ENCODE results near the gene SHE.

SHE gene

GRCh38 chr1:154479764-154480421 lies 22.3 kb downstream of the SHE start:
- peak; percentile 35 for DNase-seq (ENCODE audit: low read depth)

DNA sequence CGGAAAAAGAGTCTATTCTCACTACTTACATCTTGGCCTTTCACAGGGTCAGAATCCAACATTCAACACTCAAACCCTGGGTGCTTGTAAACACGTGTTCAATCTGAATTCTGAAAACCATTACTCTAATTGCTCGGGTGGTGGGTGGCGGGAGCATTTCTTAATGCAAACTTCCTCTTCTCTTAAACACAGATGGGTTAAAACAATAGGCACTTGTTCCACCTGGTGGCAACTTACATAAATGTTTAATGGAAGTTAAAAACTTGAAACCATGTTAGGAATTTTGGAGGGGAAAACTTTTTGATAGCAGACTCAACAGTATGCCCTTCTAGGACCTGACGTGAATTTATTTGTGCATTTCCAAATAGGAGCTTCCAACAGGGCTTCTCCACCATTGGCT lies 23.6 kb downstream of the SHE start:
- DNase-seq (ENCODE audit: low read depth) = no peak

GRCh38 chr1:154478013-154478412 lies 24.2 kb downstream of the SHE start:
- DNase-seq (ENCODE audit: low read depth) = no peak

DNA sequence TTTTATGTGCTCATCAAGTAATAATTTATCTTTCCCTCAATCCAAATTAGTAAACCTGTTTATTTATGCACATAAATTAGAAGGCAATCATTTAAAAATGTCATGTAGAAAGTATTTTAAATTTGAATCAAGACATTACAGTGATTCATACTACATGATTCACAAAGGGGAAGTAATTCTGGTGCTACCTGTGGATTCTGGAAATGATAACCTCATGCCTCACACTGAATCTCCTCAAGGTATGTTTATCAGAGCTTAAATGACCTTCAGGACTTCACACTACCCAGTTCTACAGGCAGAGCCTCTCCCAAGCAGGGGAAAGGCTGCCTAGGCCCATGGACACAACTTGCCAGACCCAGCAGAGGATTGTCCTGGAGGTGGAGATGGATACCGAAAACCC lies 25.4 kb downstream of the SHE start:
- no peak for DNase-seq (ENCODE audit: low read depth)

DNA sequence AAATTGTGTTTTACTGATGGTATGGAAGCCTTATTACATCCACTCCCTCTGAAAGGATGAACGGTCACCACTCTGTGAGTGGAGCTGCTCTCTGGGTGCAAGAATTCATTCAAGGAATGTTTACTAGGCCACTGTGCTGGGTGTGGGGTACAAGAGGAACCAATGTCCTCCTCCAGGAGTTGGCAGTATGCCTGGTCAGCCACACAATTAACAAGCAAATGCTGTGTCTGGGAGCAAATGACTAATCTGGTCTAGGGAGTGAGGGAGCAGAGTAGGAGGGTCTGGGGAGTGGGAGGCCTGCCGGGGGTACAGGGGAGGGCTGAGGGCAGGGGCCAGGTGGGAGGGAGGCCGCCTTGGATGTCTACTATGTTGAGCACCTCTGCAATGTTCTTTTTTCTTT lies 27.4 kb downstream of the SHE start:
- DNase-seq (ENCODE audit: low read depth) = no peak

GRCh38 chr1:154471304-154471703 lies 30.9 kb downstream of the SHE start:
- no peak for DNase-seq (ENCODE audit: low read depth)

DNA sequence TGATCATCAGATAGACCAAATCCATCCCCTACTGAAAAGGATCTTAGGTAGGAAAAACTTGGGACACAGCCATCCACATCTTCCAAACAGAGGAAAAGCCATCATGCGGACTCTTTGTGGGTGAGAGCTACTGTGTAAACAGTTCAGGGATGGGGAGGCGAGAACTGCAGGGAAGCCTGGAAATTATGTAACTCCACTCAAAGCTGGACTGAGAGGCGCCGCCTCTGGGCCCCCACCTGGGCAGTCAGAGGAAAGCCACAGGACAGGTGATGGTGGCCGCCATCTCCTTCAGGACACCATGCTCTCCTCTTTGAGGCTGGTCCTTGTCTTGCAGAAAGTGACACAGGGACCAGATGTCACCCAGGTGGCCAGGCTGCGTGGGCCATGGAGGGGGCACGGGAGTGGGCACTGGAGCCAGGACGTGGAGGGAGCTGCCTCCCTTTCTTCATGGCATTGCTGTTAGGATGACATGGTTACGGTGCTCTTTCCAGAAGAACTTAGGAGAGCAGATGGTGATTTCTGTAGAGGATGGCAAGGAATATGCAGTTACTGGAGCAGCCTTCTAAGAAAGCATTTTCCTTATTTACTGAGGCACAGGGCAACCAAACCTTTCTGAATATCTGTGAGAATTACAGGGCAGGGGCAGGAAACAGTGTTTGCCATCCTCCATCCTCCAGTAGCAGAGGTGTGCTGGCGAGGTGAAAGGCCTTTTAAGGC lies 32.2 kb downstream of the SHE start:
- no peak for DNase-seq (ENCODE audit: low read depth)

- DNase-seq (ENCODE audit: low read depth) = no peak
These were observed 33.5 kb downstream of the SHE start for GRCh38 chr1:154468535-154469250.

DNA sequence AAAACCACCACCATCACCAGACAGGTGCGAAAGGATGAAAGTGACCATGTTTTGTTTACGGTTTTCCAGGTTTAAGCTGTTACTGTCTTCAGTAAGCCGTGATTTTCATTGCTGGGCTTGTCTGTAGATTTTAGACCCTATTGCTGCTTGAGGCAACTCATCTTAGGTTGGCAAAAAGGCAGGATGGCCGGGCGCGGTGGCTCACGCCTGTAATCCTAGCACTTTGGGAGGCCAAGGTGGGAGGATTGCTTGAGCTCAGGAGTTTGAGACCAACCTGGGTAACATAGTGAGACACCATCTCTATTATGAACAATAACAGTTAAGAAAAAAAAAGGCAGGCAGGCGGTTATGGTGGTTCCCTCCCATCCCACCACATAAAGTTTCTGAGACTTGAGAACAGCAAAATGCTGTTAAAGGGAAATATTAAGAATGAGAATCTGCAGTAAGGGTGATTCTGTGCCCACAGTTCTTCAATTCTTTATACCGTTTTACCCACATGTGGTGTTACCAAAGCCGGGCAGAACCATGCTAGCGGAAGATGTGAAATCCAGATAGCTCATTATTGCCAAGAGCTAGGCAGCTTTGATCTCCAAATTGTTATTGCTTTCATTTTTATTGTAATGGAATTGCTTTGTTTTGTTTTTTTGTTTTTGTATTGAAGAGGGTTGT lies 34.6 kb downstream of the SHE start:
- no peak for DNase-seq (ENCODE audit: low read depth)

GRCh38 chr1:154466921-154467417 lies 35.2 kb downstream of the SHE start:
- DNase-seq (ENCODE audit: low read depth) = no peak

DNA sequence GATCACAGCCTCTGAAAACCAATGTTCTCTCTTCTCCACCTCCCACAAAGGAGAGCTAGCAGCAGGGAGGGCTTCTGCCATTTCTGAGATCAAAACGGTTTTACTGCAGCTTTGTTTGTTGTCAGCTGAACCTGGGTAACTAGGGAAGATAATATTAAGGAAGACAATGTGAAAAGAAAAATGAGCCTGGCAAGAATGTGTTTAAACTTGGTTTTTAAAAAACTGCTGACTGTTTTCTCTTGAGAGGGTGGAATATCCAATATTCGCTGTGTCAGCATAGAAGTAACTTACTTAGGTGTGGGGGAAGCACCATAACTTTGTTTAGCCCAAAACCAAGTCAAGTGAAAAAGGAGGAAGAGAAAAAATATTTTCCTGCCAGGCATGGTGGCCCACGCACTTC lies 36.0 kb downstream of the SHE start:
- DNase-seq (ENCODE audit: low read depth) = no peak

DNA sequence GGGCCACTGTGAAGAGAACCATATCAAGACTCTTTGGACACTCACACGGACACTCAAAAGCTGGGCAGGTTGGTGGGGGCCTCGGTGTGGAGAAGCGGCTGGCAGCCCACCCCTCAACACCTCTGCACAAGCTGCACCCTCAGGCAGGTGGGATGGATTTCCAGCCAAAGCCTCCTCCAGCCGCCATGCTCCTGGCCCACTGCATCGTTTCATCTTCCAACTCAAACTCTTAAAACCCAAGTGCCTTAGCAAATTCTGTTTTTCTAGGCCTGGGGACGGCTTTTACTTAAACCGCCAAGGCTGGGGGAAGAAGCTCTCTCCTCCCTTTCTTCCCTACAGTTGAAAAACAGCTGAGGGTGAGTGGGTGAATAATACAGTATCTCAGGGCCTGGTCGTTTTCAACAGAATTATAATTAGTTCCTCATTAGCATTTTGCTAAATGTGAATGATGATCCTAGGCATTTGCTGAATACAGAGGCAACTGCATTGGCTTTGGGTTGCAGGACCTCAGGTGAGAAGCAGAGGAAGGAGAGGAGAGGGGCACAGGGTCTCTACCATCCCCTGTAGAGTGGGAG lies 36.5 kb downstream of the SHE start:
- no peak for DNase-seq (ENCODE audit: low read depth)

- DNase-seq (ENCODE audit: low read depth) = peak; percentile 48
These were observed 38.7 kb downstream of the SHE start for GRCh38 chr1:154463512-154463990.

DNA sequence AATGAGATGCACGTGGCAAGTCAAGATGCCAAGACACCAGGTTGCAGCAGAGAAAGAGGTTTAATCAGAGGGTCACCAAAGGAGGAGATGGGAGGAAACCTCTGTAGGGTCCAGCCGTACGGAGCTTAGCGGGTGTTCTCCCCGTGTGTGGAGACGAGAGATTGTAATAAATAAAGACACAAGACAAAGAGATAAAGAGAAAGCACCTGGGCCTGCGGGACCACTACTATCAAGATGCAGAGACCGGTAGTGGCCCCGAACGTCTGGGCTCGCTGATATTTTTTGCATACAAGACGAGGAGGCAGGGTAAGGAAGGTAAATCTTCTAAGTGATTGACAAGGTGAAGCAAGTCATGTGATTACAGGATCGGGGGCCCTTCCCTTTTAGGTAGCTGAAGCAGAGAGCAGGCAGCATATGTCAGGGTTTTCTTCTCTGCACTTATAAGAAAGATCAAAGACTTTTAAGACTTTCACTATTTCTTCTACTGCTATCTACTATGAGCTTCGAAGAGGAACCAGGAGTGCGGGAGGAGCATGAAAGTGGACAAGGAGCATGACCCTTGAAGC lies 41.4 kb downstream of the SHE start:
- no peak for DNase-seq (ENCODE audit: low read depth)

GRCh38 chr1:154459080-154459479 lies 43.1 kb downstream of the SHE start:
- DNase-seq (ENCODE audit: low read depth) = no peak

- no peak for DNase-seq (ENCODE audit: low read depth)
These were observed 45.6 kb downstream of the SHE start for GRCh38 chr1:154456631-154457030.

DNA sequence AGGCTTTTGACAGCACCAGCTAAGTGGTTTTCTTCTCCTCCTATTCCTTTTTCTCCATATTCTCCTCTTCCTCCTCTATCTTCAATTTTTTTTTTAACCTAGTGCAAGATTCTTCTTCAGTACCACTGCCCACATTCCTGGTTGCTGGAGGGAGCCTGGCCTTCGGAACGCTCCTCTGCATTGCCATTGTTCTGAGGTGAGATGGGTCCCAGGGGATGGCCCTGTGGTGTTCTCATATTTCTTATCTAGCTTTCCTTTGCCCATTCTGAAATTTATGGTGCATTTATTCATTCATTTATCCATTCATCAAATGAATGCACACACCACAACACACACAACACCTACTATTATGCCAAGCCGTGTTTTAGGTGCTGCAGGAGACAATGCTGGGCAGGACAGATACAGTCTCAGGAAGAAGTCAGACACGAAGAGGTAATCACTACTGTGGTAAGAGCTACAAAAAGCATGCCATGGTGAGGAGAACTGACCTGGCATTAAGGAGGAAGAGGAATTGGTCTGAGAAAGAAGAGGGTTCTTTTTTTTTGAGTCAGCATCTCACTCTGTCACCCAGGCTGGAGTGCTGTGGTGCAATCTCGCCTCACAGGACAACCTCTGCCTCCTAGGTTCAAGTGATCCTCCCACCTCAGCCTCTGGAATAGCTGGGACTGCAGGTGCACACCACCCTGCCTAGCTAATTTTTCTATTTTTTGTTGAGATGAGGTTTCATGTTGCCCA lies 47.7 kb downstream of the SHE start:
- DNase-seq (ENCODE audit: low read depth) = no peak

DNA sequence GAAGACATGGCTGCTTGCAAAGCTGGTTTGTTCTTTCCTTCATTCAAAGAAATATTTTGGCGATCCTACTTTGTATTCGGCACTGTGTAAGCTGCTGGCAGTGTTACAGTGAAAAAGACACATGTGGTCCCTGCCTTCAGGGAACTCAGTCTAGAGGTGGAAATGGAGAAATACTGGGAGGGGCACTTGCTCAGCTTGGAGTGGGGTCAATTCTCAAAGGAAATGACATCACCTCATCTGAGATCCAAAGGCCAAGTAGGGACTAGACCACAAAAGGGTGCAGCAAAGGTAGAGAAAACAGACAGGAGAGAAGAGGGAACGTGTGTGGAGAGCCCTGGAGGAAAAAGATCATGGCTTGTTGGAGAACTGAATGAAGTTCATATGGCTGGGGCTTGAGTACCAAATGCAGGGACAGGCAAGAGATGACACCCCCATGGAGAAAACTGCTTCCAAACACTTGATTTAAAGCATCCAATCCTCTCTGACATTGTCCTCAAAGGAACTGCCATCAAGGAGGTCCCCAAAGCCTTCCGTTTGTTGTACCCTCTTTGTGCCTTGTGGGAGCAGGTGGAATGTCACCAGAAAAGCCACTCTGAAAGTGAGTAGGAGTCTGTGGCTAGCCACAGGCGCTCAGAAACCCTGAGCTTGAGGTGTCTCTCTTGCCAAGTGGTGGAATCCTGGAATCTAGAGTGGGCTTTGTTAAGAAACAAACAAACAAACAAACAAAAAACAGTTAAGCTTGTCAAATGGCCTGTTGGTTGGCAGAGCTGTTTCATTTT lies 48.4 kb downstream of the SHE start:
- no peak for DNase-seq (ENCODE audit: low read depth)

DNA sequence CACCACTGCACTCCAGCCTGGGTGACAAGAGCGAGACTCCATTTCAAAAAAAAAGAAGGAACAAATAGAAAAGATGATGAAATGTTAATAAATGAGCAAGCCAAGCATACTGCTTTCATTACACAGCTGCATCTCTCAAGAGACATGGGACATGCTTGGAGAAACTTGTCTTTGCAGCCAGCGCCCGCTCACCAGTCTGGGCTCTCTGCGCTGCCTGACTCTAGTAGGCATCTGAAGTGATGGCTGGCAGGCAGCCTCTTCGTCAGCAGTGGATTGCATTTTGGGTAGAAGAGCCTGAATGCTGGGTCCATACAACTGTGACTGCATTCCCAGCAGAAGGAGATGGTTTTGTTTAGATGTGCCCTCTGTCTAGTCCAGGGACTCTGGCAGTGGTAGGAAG lies 49.1 kb downstream of the SHE start:
- no peak for DNase-seq (ENCODE audit: low read depth)

- no peak for DNase-seq (ENCODE audit: low read depth)
These were observed 53.8 kb downstream of the SHE start for GRCh38 chr1:154448331-154448811.
